Epithelial cell of proximal tubule (primary cell): ENCODE measurements around the gene ATP10B. TPM values are rescaled to one million over a fixed set of nuclear protein-coding genes. Genes with fewer than 3 reads are reported as not detected.

Experiments
- DNase-seq: peaks from one replicate; pipeline ENCODE4 v3.0.0-alpha.2; 2011; ENCODE audit warnings: low read depth
- H3K4me3 ChIP-seq: 2 replicates; pipeline ENCODE4 v1.5.1; 2011; ENCODE audit warnings: low read depth, mild to moderate bottlenecking, low read length
- CTCF ChIP-seq: conservative IDR thresholded peaks from 2 replicates; pipeline ENCODE4 v1.5.1; 2012; ENCODE audit warnings: low read depth, mild to moderate bottlenecking, low read length
- total RNA-seq: library from RNA; depleted of rRNA; stranded (reverse); fragments of >200 nt; gene quantifications from 2 replicates; pipeline ENCODE4 v1.2.3, GENCODE V29; 2015

The ATP10B gene
- total RNA-seq, 1 donor from 2014 or later = 0.06 TPM

GRCh38 chr5:160513485-160513884 lies 338.5 kb downstream of the ATP10B start:
- no peak overlapping the region for H3K4me3 ChIP-seq
- no peak for TF ChIP-seq CTCF
- no peak for DNase-seq
